Urothelium cell line (cell line): ENCODE data around the gene HMCES.

Experiments
- DNase-seq: peaks from one replicate; pipeline ENCODE4 v3.0.0; 2011; ENCODE audit warnings: low spot score, mixed read lengths
- FAIRE-seq: peaks from 2 replicates; lab custom pipeline; 2011; peaks lifted over from hg19 to GRCh38; lab: Jason Lieb, UNC

Gene HMCES

GRCh38 chr3:129291236-129291886 is 12.7 kb downstream of the HMCES start:
- DNase-seq = no peak
- FAIRE-seq = no peak

GRCh38 chr3:129295286-129295685 is 16.6 kb downstream of the HMCES start:
- FAIRE-seq = no peak
- DNase-seq = no peak

GRCh38 chr3:129304146-129304961 is 25.7 kb downstream of the HMCES start:
- DNase-seq (no peak), FAIRE-seq (no peak)

GRCh38 chr3:129304962-129305222 is 26.2 kb downstream of the HMCES start:
- no peak for FAIRE-seq

GRCh38 chr3:129305592-129306091 is 27.0 kb downstream of the HMCES start:
- DNase-seq (no peak), FAIRE-seq (no peak)

More at GRCh38 chr3:129304962-129305222, 26.2 kb downstream of the HMCES start:
- no peak for DNase-seq

- DNase-seq (no peak), FAIRE-seq (no peak)
These were observed 30.0 kb downstream of the HMCES start for GRCh38 chr3:129308636-129309035.

- FAIRE-seq (no peak), DNase-seq (peak; percentile 38)
These were observed 31.7 kb downstream of the HMCES start for GRCh38 chr3:129310111-129311011.

- no peak for DNase-seq
- no peak for FAIRE-seq
These were observed 32.6 kb downstream of the HMCES start for GRCh38 chr3:129311054-129311902.

GRCh38 chr3:129312021-129312639 is 33.5 kb downstream of the HMCES start:
- DNase-seq = no peak
- FAIRE-seq = no peak

GRCh38 chr3:129312671-129313414 is 34.2 kb downstream of the HMCES start:
- FAIRE-seq = no peak
- DNase-seq = no peak

- DNase-seq (no peak), FAIRE-seq (no peak)
These were observed 34.7 kb downstream of the HMCES start for GRCh38 chr3:129313415-129313664.

GRCh38 chr3:129313665-129314385 is 35.2 kb downstream of the HMCES start:
- DNase-seq (peak; percentile 40), FAIRE-seq (no peak)

GRCh38 chr3:129314386-129315222 is 35.9 kb downstream of the HMCES start:
- FAIRE-seq (no peak), DNase-seq (peak; percentile 92)

GRCh38 chr3:129315223-129315997 is 36.7 kb downstream of the HMCES start:
- FAIRE-seq = no peak
- DNase-seq = no peak

- FAIRE-seq = no peak
- no peak for DNase-seq
These were observed 37.3 kb downstream of the HMCES start for GRCh38 chr3:129315998-129316247.

GRCh38 chr3:129316248-129317013 is 37.8 kb downstream of the HMCES start:
- FAIRE-seq = no peak

More at GRCh38 chr3:129316248-129317013, 37.8 kb downstream of the HMCES start:
- peak; percentile 87 for DNase-seq
